HepG2 (cell line): ENCODE results near the gene OR2B2. TPM values are rescaled to one million over a fixed set of nuclear protein-coding genes. Genes with fewer than 3 reads are reported as not detected.

ENCODE experiments used
- GATAD1 ChIP-seq: IDR thresholded peaks from 2 replicates; pipeline ENCODE4 v1.6.1; 2016; ENCODE audit warnings: missing genetic modification reagents, missing compliant biosample characterization
- KLF6 ChIP-seq: IDR thresholded peaks from 2 replicates; pipeline ENCODE4 v1.8.0; 2016; ENCODE audit warnings: missing biosample characterization, missing genetic modification reagents
- PRDM15 ChIP-seq: sonication (generic); formaldehyde crosslinking; IDR thresholded peaks from 2 replicates; pipeline ENCODE4 v1.4.0; 2020; ENCODE audit warnings: missing genetic modification reagents
- XRCC5 ChIP-seq: fragments of 200-400 bp; formaldehyde crosslinking; optimal IDR thresholded peaks from 2 replicates; pipeline ENCODE3; 2017; ENCODE audit warnings: mild to moderate bottlenecking, low read length
- ZC3H13 ChIP-seq: sonication (generic); formaldehyde crosslinking; IDR thresholded peaks from 2 replicates; pipeline ENCODE4 v1.8.1; 2023; ENCODE audit warnings: mild to moderate bottlenecking, missing genetic modification reagents, moderate library complexity
- ZFP91 ChIP-seq: sonication (generic); formaldehyde crosslinking; IDR thresholded peaks from 2 replicates; pipeline ENCODE4 v1.9.0; 2022; ENCODE audit warnings: missing genetic modification reagents, mild to moderate bottlenecking, borderline replicate concordance
- ZNF232 ChIP-seq: sonication (generic); formaldehyde crosslinking; IDR thresholded peaks from 2 replicates; pipeline ENCODE4 v1.4.0; 2020; ENCODE audit warnings: missing genetic modification reagents, borderline replicate concordance
- ZNF510 ChIP-seq: sonication (generic); formaldehyde crosslinking; IDR thresholded peaks from 2 replicates; pipeline ENCODE4 v1.4.0; 2020; ENCODE audit warnings: low read depth, mild to moderate bottlenecking, missing genetic modification reagents
- polyA plus RNA-seq, 8 experiments: library from polyadenylated mRNA; depleted of rRNA in 3 of 8; stranded (reverse) in 7 of 8; unstranded in 1 of 8; fragments of >200 nt; fragmentation: Illumina TruSeq in 4 of 8; extraction: Trizol in 4 of 8; gene quantifications; 2 replicates each; pipeline versions ENCODE4 v1.2.1 to v1.2.3, GENCODE V29; 2011 to 2016; ENCODE audit warnings: low read depth in 4 of 8, missing spikeins in 1 of 8, mixed read lengths in 1 of 8; ENCODE audit not compliant: insufficient read depth in 1 of 8
- total RNA-seq, 5 experiments: library from RNA; depleted of rRNA; stranded (reverse); fragments of >200 nt; fragmentation: Illumina TruSeq; extraction: Trizol; gene quantifications; 2 replicates each; pipeline ENCODE4 v1.2.3, GENCODE V29; 2016; ENCODE audit warnings: low read depth in 1 of 5

OR2B2 gene
- total and polyA plus RNA-seq, 2 of the 13 experiments (the other 11 are each of a cell fraction or from before 2014, with no cell fraction given): not detected

GRCh38 chr6:27894839-27895762 lies 17.1 kb downstream of the OR2B2 start (continued):
- peak; percentile 16; the same call in 1 of the 2 replicates for TF ChIP-seq ZC3H13 (CRISPR knock-in tag)
- peak; percentile 59; the same call in 1 of the 2 replicates for TF ChIP-seq ZNF510 (CRISPR knock-in tag)
- TF ChIP-seq GATAD1 (CRISPR knock-in tag): peak; percentile 82
- TF ChIP-seq KLF6 (CRISPR knock-in tag): peak; percentile 18
- TF ChIP-seq XRCC5: peak; percentile 79
- TF ChIP-seq ZFP91 (CRISPR knock-in tag): peak; percentile 70
- peak; percentile 98 for TF ChIP-seq PRDM15 (CRISPR knock-in tag)
- peak; percentile 57; the same call in 1 of the 2 replicates for TF ChIP-seq ZNF232 (CRISPR knock-in tag)
